Stomach (tissue), 9 donors: ENCODE measurements around the gene IFT25. TPM values are rescaled to one million over a fixed set of nuclear protein-coding genes. Genes with fewer than 3 reads are reported as not detected.

Experiments
- DNase-seq, 2 donors: peaks; one replicate each; pipeline versions ENCODE4 v3.0.0 to v3.0.0-alpha.2; 2013 to 2019
- H3K27ac ChIP-seq, 5 donors: fragments of 200-600 bp in 4 of 5; sonication (generic) in 4 of 5; one replicate each; pipeline ENCODE4 v1.5.1; 2013 to 2019; ENCODE audit warnings: mild to moderate bottlenecking in 1 of 5, moderate library complexity in 1 of 5
- H3K27me3 ChIP-seq, 3 donors: fragments of 200-600 bp; sonication (generic); one replicate each; pipeline ENCODE4 v1.5.1; 2017 to 2019; ENCODE audit warnings: mixed run types in 1 of 3
- H3K36me3 ChIP-seq, 4 donors: fragments of 200-600 bp; sonication (generic); 1 replicate in 3 of 4; 2 replicates in 1 of 4; pipeline ENCODE4 v1.5.1; 2016 to 2019
- H3K4me1 ChIP-seq, 4 donors: fragments of 200-600 bp; sonication (generic); one replicate each; pipeline ENCODE4 v1.5.1; 2016 to 2019
- H3K4me3 ChIP-seq, 4 donors: fragments of 200-600 bp; sonication (generic) in 3 of 4; one replicate each; pipeline ENCODE4 v1.5.1; 2016 to 2019; ENCODE audit warnings: mild to moderate bottlenecking in 1 of 4
- H3K9me3 ChIP-seq, 4 donors: fragments of 200-600 bp; sonication (generic); one replicate each; pipeline ENCODE4 v1.5.1; 2016 to 2019
- EP300 ChIP-seq: sonication (generic); formaldehyde crosslinking; IDR thresholded peaks from one replicate; pipeline ENCODE4 v1.6.1; 2017; ENCODE audit warnings: antibody characterized with exemption
- POLR2A ChIP-seq, 4 donors: fragments of 450-650 bp; IDR thresholded peaks; one replicate each; pipeline ENCODE4 v1.6.1; 2016; ENCODE audit warnings: antibody characterized with exemption in 4 of 4, control low read depth in 2 of 4, mild to moderate bottlenecking in 1 of 4, moderate library complexity in 1 of 4
- POLR2AphosphoS5 ChIP-seq, 3 donors: sonication (generic); formaldehyde crosslinking; IDR thresholded peaks; one replicate each; pipeline ENCODE4 v1.6.1; 2016; ENCODE audit warnings: antibody characterized with exemption in 3 of 3
- WGBS, 5 donors: extraction: QIAGEN DNeasy Blood & Tissue Kit in 3 of 5; methylation state at CpG; one replicate each; pipeline versions ENCODE4 v1.1.5 to v1.1.7; 2013 to 2018; 5-methylcytosine and 5-hydroxymethylcytosine counted together
- intact Hi-C: fragments of 100-400 bp; cut with DNase I; formaldehyde crosslinking; loops from one replicate; pipeline ENCODE4 v1.15.1; 2023; ENCODE audit warnings: low total_unique reads
- polyA plus RNA-seq, 3 donors: library from polyadenylated mRNA; stranded (reverse); fragments of 200-250 nt; gene quantifications; one replicate each; pipeline ENCODE4 v1.2.3, GENCODE V29; 2013
- total RNA-seq, 5 donors: library from RNA; depleted of rRNA; stranded (reverse); fragments of >200 nt; gene quantifications; one replicate each; pipeline versions ENCODE4 v1.1.0 to v1.2.3, GENCODE V29; 2014 to 2016
- TF ChIP-seq, protein P1 (sequence below), 7 experiments: fragments of 450-650 bp in 4 of 7; fragments of 200-600 bp in 3 of 7; sonication (generic) in 3 of 7; IDR thresholded peaks; one replicate each; pipeline ENCODE4 v1.5.1; 2016 to 2019; ENCODE audit warnings: antibody characterized with exemption in 7 of 7, control low read depth in 2 of 7, mild to moderate bottlenecking in 1 of 7
- donor health status: healthy with polysubstance abuse.
- donor health status: Bipolar disorder and iron deficiency.
- donor health status: healthy.

The IFT25 gene
- total and polyA plus RNA-seq, 8 donors, result 5.8 to 71.2 (median 40.9) TPM

DNA sequence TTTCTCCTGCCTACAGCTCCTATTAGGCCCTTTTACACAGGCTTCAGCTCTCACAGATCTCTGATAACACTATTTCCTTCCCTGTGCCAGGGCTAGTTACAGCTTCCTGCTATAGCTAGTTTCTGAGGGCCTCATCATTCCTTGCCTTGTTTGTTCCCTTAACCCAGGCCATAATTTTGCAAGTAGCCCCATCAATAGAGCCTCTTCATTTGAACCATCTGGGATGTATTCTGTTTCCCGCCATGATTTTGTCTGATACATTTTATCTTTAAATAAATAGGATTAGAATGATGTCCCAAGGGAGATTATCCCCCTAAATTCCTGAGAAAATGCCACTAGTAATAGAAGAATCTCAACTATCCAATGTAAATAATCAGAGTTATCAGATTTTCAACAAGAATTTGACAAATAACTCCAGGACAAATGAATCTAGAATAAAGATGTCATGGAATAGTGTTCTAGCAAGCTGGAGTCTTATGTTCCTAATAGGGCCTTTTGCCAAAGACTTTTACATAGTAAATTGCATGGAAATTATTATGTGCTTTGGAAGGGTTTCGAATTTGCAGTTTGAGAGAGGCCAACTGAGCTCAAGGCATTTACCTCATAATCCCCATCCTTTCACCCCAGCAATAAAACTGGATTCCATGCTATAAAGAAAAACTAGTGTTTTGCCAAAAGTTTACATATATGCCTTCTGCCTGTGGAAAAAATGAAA is 16.1 kb downstream of the IFT25 start:
- Histone ChIP-seq H3K27me3 (no peaks in the 10 kb centered on the region), H3K4me1 (no peaks in the 10 kb centered on the region), H3K9me3 (peaks cover 0 to 5% (median 0%) of the 10 kb centered on the region in 4 donors), H3K27ac (no peak overlapping the region), H3K36me3 (peaks cover 0 to 64% (median 47%) of the 10 kb centered on the region in 4 donors), H3K4me3 (no peak overlapping the region)
- intact Hi-C loops, result no loop called here
- TF ChIP-seq POLR2A (IDR thresholded peaks at IDR 0.05), result no peak
- TF ChIP-seq, protein P1, sequence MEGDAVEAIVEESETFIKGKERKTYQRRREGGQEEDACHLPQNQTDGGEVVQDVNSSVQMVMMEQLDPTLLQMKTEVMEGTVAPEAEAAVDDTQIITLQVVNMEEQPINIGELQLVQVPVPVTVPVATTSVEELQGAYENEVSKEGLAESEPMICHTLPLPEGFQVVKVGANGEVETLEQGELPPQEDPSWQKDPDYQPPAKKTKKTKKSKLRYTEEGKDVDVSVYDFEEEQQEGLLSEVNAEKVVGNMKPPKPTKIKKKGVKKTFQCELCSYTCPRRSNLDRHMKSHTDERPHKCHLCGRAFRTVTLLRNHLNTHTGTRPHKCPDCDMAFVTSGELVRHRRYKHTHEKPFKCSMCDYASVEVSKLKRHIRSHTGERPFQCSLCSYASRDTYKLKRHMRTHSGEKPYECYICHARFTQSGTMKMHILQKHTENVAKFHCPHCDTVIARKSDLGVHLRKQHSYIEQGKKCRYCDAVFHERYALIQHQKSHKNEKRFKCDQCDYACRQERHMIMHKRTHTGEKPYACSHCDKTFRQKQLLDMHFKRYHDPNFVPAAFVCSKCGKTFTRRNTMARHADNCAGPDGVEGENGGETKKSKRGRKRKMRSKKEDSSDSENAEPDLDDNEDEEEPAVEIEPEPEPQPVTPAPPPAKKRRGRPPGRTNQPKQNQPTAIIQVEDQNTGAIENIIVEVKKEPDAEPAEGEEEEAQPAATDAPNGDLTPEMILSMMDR (IDR thresholded peaks at IDR 0.05), result no peak
- TF ChIP-seq EP300, result no peak
- no peak for DNase-seq
- 77 to 94% (median 79%) methylated on average over 2 of the region's 2 CpGs for WGBS, 5 donors

DNA sequence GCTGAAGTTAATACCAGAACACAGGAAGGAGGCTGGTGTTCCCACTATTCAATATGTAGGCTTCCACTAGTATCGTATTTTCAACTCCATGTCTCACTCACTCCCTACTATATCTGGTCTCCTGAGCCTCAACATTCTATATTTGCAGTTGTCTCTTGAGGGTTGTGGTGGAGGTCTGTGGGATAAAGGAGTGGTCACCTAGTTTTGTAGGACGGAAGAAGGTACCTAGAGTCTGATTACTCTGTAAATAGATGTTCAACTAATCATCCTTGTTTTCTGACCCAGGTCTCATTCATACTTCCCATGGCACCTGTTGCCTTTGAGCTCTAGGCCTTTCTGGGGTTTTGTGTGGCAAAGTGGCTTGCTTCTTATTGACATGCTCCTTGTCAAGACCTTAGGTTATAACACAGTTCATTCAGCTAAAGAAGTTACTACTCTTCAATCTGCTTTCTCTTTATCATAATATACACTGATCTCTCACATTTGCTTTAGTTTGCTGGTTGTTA is 18.1 kb downstream of the IFT25 start:
- H3K27me3 ChIP-seq, result no peaks in the 10 kb centered on the region
- intact Hi-C loops, result no loop called here
- H3K27ac ChIP-seq, result no peak overlapping the region
- TF ChIP-seq EP300, result no peak
- TF ChIP-seq, protein P1 (IDR thresholded peaks at IDR 0.05), result no peak
- TF ChIP-seq POLR2A (IDR thresholded peaks at IDR 0.05), result no peak
- TF ChIP-seq POLR2AphosphoS5 (IDR thresholded peaks at IDR 0.05), result no peak
- no peaks in the 10 kb centered on the region for H3K4me1 ChIP-seq
- H3K4me3 ChIP-seq, result no peak overlapping the region
- DNase-seq, result no peak
- H3K9me3 ChIP-seq, result no peaks in the 10 kb centered on the region
- H3K36me3 ChIP-seq, result peaks cover 0 to 78% (median 65%) of the 10 kb centered on the region in 4 donors
- WGBS, 5 donors, result 91 to 99% (median 97%) methylated on average over 2 of the region's 2 CpGs

DNA sequence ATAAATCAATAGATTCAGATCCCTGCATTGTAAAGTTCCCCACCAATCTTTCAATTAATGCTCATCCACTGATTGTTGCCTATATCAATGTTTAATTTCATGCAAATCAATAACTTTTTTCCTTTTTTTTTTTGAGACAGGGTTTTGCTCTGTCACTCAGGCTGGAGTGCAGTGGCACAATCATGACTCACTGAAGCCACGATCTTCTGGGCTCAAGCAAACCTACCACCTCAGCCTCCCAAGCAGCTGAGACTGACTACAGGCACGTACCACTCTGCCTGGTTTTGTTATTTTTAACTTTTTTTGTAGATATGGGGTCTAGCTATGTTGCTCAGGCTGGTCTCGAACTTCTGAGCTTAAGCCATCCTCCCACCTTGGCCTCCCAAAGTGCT is 25.8 kb downstream of the IFT25 start:
- Histone ChIP-seq H3K4me1 (peaks cover 8 to 21% (median 15%) of the 10 kb centered on the region in 4 donors), H3K27me3 (no peaks in the 10 kb centered on the region), H3K9me3 (no peaks in the 10 kb centered on the region), H3K27ac (peak overlapping the region; percentile 26 to 85 (median 75)), H3K36me3 (peaks cover 4 to 60% (median 53%) of the 10 kb centered on the region in 4 donors), H3K4me3 (no peak overlapping the region)
- WGBS, 5 donors, result 51 to 79% (median 60%) methylated on average over 3 of the region's 3 CpGs
- TF ChIP-seq EP300, result no peak
- TF ChIP-seq, protein P1 (IDR thresholded peaks at IDR 0.05), result no peak
- TF ChIP-seq POLR2AphosphoS5 (IDR thresholded peaks at IDR 0.05), result no peak
- TF ChIP-seq POLR2A (IDR thresholded peaks at IDR 0.05), result no peak
- intact Hi-C loops, result no loop called here
- no peak for DNase-seq

DNA sequence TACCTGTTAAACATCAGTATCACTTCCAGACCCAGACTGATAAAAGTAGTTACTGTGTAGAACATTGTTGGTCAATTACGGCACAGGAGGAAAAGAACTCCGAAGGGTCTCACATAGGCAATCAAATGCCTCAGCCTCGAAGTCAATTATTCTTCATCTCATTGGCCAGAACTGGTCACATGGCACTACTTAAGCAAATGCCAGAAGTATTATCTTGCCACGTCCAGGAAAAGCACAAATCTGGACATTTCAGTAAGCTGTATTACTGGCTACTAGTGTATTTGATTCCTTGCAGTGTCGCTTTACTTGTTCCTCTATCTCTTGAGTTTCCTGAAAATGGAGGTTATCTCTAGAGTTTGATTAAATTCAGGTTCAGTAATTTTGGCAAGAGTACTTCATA is 27.2 kb downstream of the IFT25 start:
- Histone ChIP-seq H3K27me3 (no peaks in the 10 kb centered on the region), H3K9me3 (no peaks in the 10 kb centered on the region), H3K4me3 (no peak overlapping the region), H3K27ac (peak overlapping the region; percentile 69 to 85 (median 80)), H3K36me3 (peaks cover 4 to 52% (median 44%) of the 10 kb centered on the region in 4 donors), H3K4me1 (peaks cover 8 to 21% (median 15%) of the 10 kb centered on the region in 4 donors)
- TF ChIP-seq POLR2AphosphoS5 (IDR thresholded peaks at IDR 0.05), result peak in 1 of 3 donors; percentile 52
- no peak for TF ChIP-seq EP300
- 28 to 57% (median 51%) methylated on average over 5 of the region's 5 CpGs for WGBS, 5 donors
- intact Hi-C loops, result no loop called here
- no peak for DNase-seq
